H9 (cell line): ENCODE data around the gene UNK. TPM values are rescaled to one million over a fixed set of nuclear protein-coding genes. Genes with fewer than 3 reads are reported as not detected.
"Not testable (repeated sequence)": the region's sequence is repeated elsewhere in the genome, so short reads cannot be mapped to it uniquely, and the experiment has no call there.

ENCODE experiments used
- DNase-seq: peaks from one replicate; pipeline ENCODE4 v3.0.0-alpha.2; 2017
- H2AFZ ChIP-seq: one replicate; pipeline ENCODE4 v1.6.1; 2013; ENCODE audit warnings: mild to moderate bottlenecking, low read length, control low read depth, moderate library complexity
- H2AK5ac ChIP-seq: 2 replicates; pipeline ENCODE4 v1.6.1; 2013; ENCODE audit warnings: low read length, control low read depth, mixed read lengths; ENCODE audit not compliant: insufficient read length
- H2BK120ac ChIP-seq: one replicate; pipeline ENCODE4 v1.6.1; 2013; ENCODE audit warnings: low read depth, mild to moderate bottlenecking, low read length, control low read depth, inconsistent platforms; ENCODE audit not compliant: poor library complexity, severe bottlenecking
- H2BK12ac ChIP-seq: 2 replicates; pipeline ENCODE4 v1.6.1; 2013; ENCODE audit warnings: low read length, control low read depth, mixed read lengths, low read depth; ENCODE audit not compliant: insufficient read length
- H2BK15ac ChIP-seq: 2 replicates; pipeline ENCODE4 v1.6.1; 2013; ENCODE audit warnings: low read depth, low read length, control low read depth
- H2BK20ac ChIP-seq: one replicate; pipeline ENCODE4 v1.6.1; 2013; ENCODE audit warnings: low read depth, mild to moderate bottlenecking, low read length, control low read depth, inconsistent platforms; ENCODE audit not compliant: poor library complexity, severe bottlenecking
- H2BK5ac ChIP-seq: 2 replicates; pipeline ENCODE4 v1.6.1; 2013; ENCODE audit warnings: low read length, control low read depth, mixed read lengths; ENCODE audit not compliant: insufficient read length
- H3K14ac ChIP-seq: 2 replicates; pipeline ENCODE4 v1.6.1; 2013; ENCODE audit warnings: low read length, control low read depth; ENCODE audit not compliant: insufficient read depth
- H3K18ac ChIP-seq: 2 replicates; pipeline ENCODE4 v1.6.1; 2013; ENCODE audit warnings: low read depth, mild to moderate bottlenecking, mixed read lengths, low read length, control low read depth; ENCODE audit not compliant: insufficient read length
- H3K23ac ChIP-seq: 2 replicates; pipeline ENCODE4 v1.6.1; 2013; ENCODE audit warnings: low read length, control low read depth, mixed read lengths, low read depth; ENCODE audit not compliant: insufficient read length
- H3K23me2 ChIP-seq: 2 replicates; pipeline ENCODE4 v1.6.1; 2013; ENCODE audit warnings: low read depth, mild to moderate bottlenecking, mixed read lengths, low read length, control low read depth; ENCODE audit not compliant: insufficient read length, poor library complexity, severe bottlenecking
- H3K27ac ChIP-seq: 2 replicates; pipeline ENCODE4 v1.5.1; 2013; ENCODE audit warnings: low read length, control low read depth, mixed read lengths, low read depth; ENCODE audit not compliant: insufficient read length
- H3K27me3 ChIP-seq: 2 replicates; pipeline ENCODE4 v1.6.1; 2013; ENCODE audit warnings: low read length, control low read depth, inconsistent platforms; ENCODE audit not compliant: insufficient read depth
- H3K4ac ChIP-seq: 2 replicates; pipeline ENCODE4 v1.6.1; 2013; ENCODE audit warnings: low read depth, mild to moderate bottlenecking, control low read depth, inconsistent platforms, low read length, moderate library complexity
- H3K4me1 ChIP-seq: 2 replicates; pipeline ENCODE4 v1.6.1; 2013; ENCODE audit warnings: low read length, control low read depth, inconsistent platforms; ENCODE audit not compliant: insufficient read depth
- H3K4me2 ChIP-seq: 2 replicates; pipeline ENCODE4 v1.6.1; 2013; ENCODE audit warnings: low read length, control low read depth, mixed read lengths; ENCODE audit not compliant: insufficient read length, insufficient read depth
- H3K56ac ChIP-seq: 2 replicates; pipeline ENCODE4 v1.6.1; 2013; ENCODE audit warnings: low read depth, mild to moderate bottlenecking, mixed read lengths, low read length, control low read depth; ENCODE audit not compliant: insufficient read length
- H3K79me1 ChIP-seq: 2 replicates; pipeline ENCODE4 v1.6.1; 2013; ENCODE audit warnings: low read depth, mild to moderate bottlenecking, moderate library complexity, low read length, control low read depth, inconsistent platforms; ENCODE audit not compliant: insufficient read depth, poor library complexity, severe bottlenecking
- H3K79me2 ChIP-seq: 2 replicates; pipeline ENCODE4 v1.6.1; 2013; ENCODE audit warnings: low read length, control low read depth, inconsistent platforms; ENCODE audit not compliant: insufficient read depth
- H3K9ac ChIP-seq: 2 replicates; pipeline ENCODE4 v1.6.1; 2013; ENCODE audit warnings: low read length, control low read depth, mixed read lengths; ENCODE audit not compliant: insufficient read length; ENCODE audit errors: extremely low read depth
- H3K9me3 ChIP-seq: one replicate; pipeline ENCODE4 v1.6.1; 2013; ENCODE audit warnings: low read depth, low read length, inconsistent platforms; ENCODE audit not compliant: control insufficient read depth
- H3T11ph ChIP-seq: one replicate; pipeline ENCODE4 v1.6.1; 2013; ENCODE audit warnings: mild to moderate bottlenecking, low read length, control low read depth, inconsistent platforms
- H4K20me1 ChIP-seq: one replicate; pipeline ENCODE4 v1.6.1; 2013; ENCODE audit not compliant: control insufficient read depth, insufficient read length, insufficient read depth
- H4K5ac ChIP-seq: 2 replicates; pipeline ENCODE4 v1.6.1; 2013; ENCODE audit warnings: low read depth, mild to moderate bottlenecking, mixed read lengths, low read length, control low read depth; ENCODE audit not compliant: insufficient read length
- H4K8ac ChIP-seq: replicated peaks from 2 replicates; pipeline ENCODE4 v1.6.1; 2013; ENCODE audit warnings: low read length, control low read depth, mixed read lengths, low read depth; ENCODE audit not compliant: insufficient read length
- H4K91ac ChIP-seq: 2 replicates; pipeline ENCODE4 v1.6.1; 2013; ENCODE audit warnings: low read depth, mild to moderate bottlenecking, moderate library complexity, mixed read lengths, low read length, control low read depth; ENCODE audit not compliant: insufficient read length
- H3K27ac Mint-ChIP-seq, 3 experiments: 2 replicates in 2 of 3; 3 replicates in 1 of 3; pipeline ENCODE4 v1.8.0; 2020 to 2021; ENCODE audit warnings: mixed read lengths in 3 of 3, mild to moderate bottlenecking in 1 of 3, moderate library complexity in 1 of 3
- H3K27me3 Mint-ChIP-seq: 2 replicates; pipeline ENCODE4 v1.8.0; 2021; ENCODE audit warnings: low read depth, mild to moderate bottlenecking, moderate library complexity, mixed read lengths
- H3K36me3 Mint-ChIP-seq, 3 experiments: 2 replicates in 2 of 3; 3 replicates in 1 of 3; pipeline ENCODE4 v1.8.0; 2020 to 2021; ENCODE audit warnings: low read depth in 3 of 3, mixed read lengths in 3 of 3; ENCODE audit not compliant: insufficient read depth in 1 of 3
- H3K4me1 Mint-ChIP-seq, 2 experiments: 2 replicates each; pipeline ENCODE4 v1.8.0; 2020; ENCODE audit warnings: mixed read lengths in 2 of 2
- H3K4me3 Mint-ChIP-seq, 2 experiments: 2 replicates in 1 of 2; 3 replicates in 1 of 2; pipeline ENCODE4 v1.8.0; 2020 to 2021; ENCODE audit warnings: mild to moderate bottlenecking in 2 of 2, mixed read lengths in 2 of 2, moderate library complexity in 1 of 2
- H3K9me3 Mint-ChIP-seq, 2 experiments: 2 replicates in 1 of 2; 3 replicates in 1 of 2; pipeline ENCODE4 v1.8.0; 2020; ENCODE audit warnings: mild to moderate bottlenecking in 2 of 2, mixed read lengths in 2 of 2, moderate library complexity in 1 of 2
- WGBS: extraction: QIAGEN DNeasy Blood & Tissue Kit; methylation state at CpG from one replicate; pipeline ENCODE4 v1.1.7; 2013; ENCODE audit warnings: missing lambda C conversion rate, low lambda C conversion rate, mixed read lengths; ENCODE audit not compliant: insufficient read length; ENCODE audit errors: extremely low coverage; 5-methylcytosine and 5-hydroxymethylcytosine counted together
- total RNA-seq: library from RNA; stranded (reverse); gene quantifications from 2 replicates; pipeline ENCODE4 v1.2.1, GENCODE V29; 2021
- TF ChIP-seq, protein P1 (sequence below): fragments of 200-600 bp; sonication (generic); conservative IDR thresholded peaks from 3 replicates; pipeline ENCODE4 v1.8.0; 2021; ENCODE audit warnings: antibody characterized with exemption, mild to moderate bottlenecking

UNK gene
- total RNA-seq, 1 experiment from 2014 or later = 36.4 TPM

DNA sequence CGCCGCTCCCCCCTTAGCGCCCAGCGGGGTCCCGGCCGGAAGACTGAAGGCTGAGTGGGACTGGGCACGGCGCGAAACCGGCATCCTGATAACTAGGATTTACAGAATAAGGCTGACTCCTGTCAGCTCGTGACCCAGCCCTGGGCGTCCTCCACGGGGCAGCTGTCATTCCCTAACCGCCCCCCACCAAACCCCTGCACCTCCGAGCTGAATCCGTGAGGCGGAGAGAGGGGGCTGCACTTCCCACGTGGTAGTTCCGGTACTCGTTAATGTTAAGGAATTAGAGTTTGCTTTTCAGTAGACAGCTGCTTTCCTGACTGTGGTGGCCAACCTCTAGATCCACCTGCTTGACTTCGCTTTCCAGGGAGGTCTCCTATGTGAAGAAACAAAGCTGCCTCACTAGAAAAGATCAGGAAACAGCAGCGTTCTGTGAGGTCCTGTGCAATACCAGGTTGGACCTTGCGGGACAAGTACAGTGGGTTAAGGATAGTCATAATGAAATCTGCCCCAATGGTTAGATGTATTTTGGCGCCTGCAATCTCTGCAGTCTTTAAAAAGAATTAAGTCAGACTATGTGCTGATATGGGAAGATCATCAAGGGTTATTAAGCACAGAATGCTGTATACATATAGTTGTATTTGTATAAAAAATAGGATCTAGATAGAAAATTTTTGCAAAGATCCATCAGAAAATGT, 71.6 kb downstream of the UNK start:
- peaks cover 2% of the 10 kb centered on the region for H3K23me2 ChIP-seq
- H3K27me3 Mint-ChIP-seq = no peaks in the 10 kb centered on the region
- H3K23ac ChIP-seq = no peak overlapping the region
- H2BK12ac ChIP-seq = no peak overlapping the region
- H3K9me3 ChIP-seq = no peaks in the 10 kb centered on the region
- H3T11ph ChIP-seq = no peak overlapping the region
- no peak overlapping the region for H2AFZ ChIP-seq
- H3K4me3 Mint-ChIP-seq = no peak overlapping the region; a peak in 1 of 5 replicates
- peaks cover 5% of the 10 kb centered on the region; the same call in 1 of the 2 replicates for H3K79me2 ChIP-seq
- peaks cover 7 to 13% of the 10 kb centered on the region in 2 experiments for H3K4me1 Mint-ChIP-seq
- no peak for DNase-seq
- no peak overlapping the region for H4K5ac ChIP-seq
- H2BK15ac ChIP-seq = no peak overlapping the region
- TF ChIP-seq, protein P1, sequence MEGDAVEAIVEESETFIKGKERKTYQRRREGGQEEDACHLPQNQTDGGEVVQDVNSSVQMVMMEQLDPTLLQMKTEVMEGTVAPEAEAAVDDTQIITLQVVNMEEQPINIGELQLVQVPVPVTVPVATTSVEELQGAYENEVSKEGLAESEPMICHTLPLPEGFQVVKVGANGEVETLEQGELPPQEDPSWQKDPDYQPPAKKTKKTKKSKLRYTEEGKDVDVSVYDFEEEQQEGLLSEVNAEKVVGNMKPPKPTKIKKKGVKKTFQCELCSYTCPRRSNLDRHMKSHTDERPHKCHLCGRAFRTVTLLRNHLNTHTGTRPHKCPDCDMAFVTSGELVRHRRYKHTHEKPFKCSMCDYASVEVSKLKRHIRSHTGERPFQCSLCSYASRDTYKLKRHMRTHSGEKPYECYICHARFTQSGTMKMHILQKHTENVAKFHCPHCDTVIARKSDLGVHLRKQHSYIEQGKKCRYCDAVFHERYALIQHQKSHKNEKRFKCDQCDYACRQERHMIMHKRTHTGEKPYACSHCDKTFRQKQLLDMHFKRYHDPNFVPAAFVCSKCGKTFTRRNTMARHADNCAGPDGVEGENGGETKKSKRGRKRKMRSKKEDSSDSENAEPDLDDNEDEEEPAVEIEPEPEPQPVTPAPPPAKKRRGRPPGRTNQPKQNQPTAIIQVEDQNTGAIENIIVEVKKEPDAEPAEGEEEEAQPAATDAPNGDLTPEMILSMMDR = no peak; the same call in 2 of the 3 replicates
- H3K9ac ChIP-seq = peak overlapping the region; percentile 60
- H3K27ac Mint-ChIP-seq = peak overlapping the region; percentile 76 to 94 (median 87); a peak in 5 of 7 replicates
- H4K8ac ChIP-seq = no peak overlapping the region
- H2AK5ac ChIP-seq = no peak overlapping the region
- peaks cover 4% of the 10 kb centered on the region for H3K79me1 ChIP-seq
- H3K27me3 ChIP-seq = no peaks in the 10 kb centered on the region
- H3K4me1 ChIP-seq = peaks cover 5% of the 10 kb centered on the region
- no peaks in the 10 kb centered on the region for H3K9me3 Mint-ChIP-seq
- no peak overlapping the region for H3K27ac ChIP-seq
- no peak overlapping the region for H2BK5ac ChIP-seq
- no peak overlapping the region for H3K56ac ChIP-seq
- H4K91ac ChIP-seq = no peak overlapping the region
- H2BK20ac ChIP-seq = no peak overlapping the region
- H3K4me2 ChIP-seq = peak overlapping the region; percentile 78
- peak overlapping the region; percentile 62; the same call in 1 of the 2 replicates for H3K14ac ChIP-seq
- H3K4ac ChIP-seq = no peak overlapping the region
- no CpG with 5 or more reads among the region's 24 CpGs for WGBS
- H2BK120ac ChIP-seq = no peak overlapping the region
- no peak overlapping the region for H3K18ac ChIP-seq
- no peaks in the 10 kb centered on the region for H4K20me1 ChIP-seq
- peaks cover 2 to 7% (median 5%) of the 10 kb centered on the region in 3 experiments; a peak in 5 of 7 replicates for H3K36me3 Mint-ChIP-seq

DNA sequence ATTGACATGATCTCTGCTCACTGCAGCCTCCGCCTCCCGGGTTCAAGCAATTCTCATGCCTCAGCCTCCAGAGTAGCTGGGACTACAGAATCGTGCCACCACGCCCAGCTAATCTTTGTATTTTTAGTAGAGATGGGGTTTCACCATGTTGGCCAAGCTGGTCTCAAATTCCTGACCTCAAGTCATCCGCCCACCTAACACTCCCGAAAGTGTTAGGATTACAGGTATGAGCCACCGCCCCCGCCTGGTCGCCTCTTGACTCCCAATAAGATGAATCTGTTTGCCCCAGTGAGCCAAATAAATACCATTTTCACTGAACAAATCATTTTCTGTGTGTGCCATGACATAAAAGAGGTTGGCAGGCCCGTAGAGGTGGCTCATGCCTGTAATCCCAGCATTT, 74.8 kb downstream of the UNK start:
- H3K27me3 ChIP-seq, H2BK12ac ChIP-seq, H3K27me3 Mint-ChIP-seq, H3K79me2 ChIP-seq, H2AFZ ChIP-seq, H2BK120ac ChIP-seq, H3K9ac ChIP-seq, H4K91ac ChIP-seq, H3T11ph ChIP-seq, H3K4me1 ChIP-seq, H2AK5ac ChIP-seq, H3K4me2 ChIP-seq, H4K20me1 ChIP-seq, H3K23me2 ChIP-seq, H4K5ac ChIP-seq, H2BK20ac ChIP-seq, DNase-seq, H3K14ac ChIP-seq, H3K9me3 ChIP-seq, H2BK15ac ChIP-seq, H3K56ac ChIP-seq, H3K4ac ChIP-seq, H3K18ac ChIP-seq, H3K79me1 ChIP-seq, H3K4me3 Mint-ChIP-seq, H2BK5ac ChIP-seq, H3K9me3 Mint-ChIP-seq, H4K8ac ChIP-seq, H3K23ac ChIP-seq, H3K36me3 Mint-ChIP-seq, H3K27ac ChIP-seq: not testable (repeated sequence)
- Mint-ChIP-seq H3K4me1 (peaks cover 4 to 14% of the 10 kb centered on the region in 2 experiments), H3K27ac (peak overlapping the region in 1 of 3 experiments; percentile 52; a peak in 1 of 7 replicates)
- no CpG with 5 or more reads among the region's 10 CpGs for WGBS
